ENCODE measurements around the gene TBC1D24.

TBC1D24 gene

DNA sequence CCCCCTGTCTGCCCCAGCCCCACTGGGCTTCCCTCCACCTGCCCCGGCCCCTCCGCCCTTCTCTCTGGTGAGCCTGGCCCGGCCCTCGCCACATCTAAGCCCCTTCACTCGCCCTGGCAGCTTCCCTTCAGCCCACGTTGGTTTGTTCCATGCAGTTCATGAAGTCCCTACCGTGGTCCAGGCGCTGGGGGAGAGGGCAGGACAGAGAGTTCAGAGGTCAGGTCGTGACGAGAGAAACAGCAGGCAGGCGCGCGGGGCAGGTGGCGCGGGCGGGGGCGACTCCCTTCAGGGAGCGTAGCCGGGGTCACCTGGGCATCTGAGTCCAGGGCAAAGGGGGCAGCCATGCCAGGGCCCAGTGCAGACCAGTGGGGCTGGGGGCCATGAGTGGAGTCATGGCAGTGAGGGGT is 23.9 kb upstream of the TBC1D24 start:
- no peak for DNase-seq (ENCODE audit: low spot score)

DNA sequence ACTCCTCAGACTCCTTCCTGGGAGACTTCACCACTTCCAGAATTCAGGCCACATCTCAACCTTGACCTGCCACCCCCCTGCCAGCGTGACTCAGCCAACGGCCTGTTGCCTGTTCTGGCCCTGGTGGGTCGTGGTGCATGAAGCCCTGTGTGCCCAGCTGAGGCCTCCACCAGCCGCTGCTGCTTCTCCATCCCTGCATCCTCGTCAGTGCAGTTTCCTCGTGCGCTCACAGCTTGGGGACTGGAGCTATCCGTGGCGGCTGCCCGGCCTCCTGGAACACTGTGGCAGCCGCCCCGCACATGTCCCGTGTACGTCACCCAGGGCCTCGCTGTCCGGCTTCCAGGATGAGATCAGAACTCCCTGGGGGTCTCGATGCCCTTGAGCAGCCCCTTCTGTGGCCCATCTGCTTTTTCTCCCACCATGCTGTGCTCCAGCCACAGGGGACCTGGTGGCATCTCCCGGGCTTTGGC is 23.0 kb upstream of the TBC1D24 start:
- DNase-seq (ENCODE audit: low spot score) = no peak

GRCh38 chr16:2452650-2453049 is 22.3 kb upstream of the TBC1D24 start:
- no peak for DNase-seq (ENCODE audit: low spot score)

- no peak for DNase-seq (ENCODE audit: low spot score)
Observed at GRCh38 chr16:2455081-2455845, 19.7 kb upstream of the TBC1D24 start.

DNA sequence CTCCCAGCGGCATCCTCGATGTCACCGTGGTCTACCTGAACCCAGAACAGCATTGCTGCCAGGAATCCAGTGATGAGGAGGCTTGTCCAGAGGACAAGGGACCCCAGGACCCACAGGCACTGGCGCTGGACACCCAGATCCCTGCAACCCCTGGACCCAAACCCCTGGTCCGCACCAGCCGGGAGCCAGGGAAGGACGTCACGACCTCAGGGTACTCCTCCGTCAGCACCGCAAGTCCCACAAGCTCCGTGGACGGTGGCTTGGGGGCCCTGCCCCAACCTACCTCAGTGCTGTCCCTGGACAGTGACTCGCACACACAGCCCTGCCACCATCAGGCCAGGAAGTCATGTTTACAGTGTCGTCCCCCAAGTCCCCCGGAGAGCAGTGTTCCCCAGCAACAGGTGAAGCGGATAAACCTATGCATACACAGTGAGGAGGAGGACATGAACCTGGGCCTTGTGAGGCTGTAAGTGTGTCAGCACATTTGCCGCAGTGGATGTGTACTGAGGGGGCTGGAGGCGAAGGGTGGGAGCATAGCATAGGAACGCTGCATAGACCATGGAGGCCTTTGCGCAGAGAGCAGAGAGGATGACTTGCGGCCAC is 18.3 kb upstream of the TBC1D24 start:
- DNase-seq (ENCODE audit: low spot score) = no peak

GRCh38 chr16:2457267-2457666 is 17.7 kb upstream of the TBC1D24 start:
- no peak for DNase-seq (ENCODE audit: low spot score)

GRCh38 chr16:2457946-2458345 is 17.0 kb upstream of the TBC1D24 start:
- no peak for DNase-seq (ENCODE audit: low spot score)

DNA sequence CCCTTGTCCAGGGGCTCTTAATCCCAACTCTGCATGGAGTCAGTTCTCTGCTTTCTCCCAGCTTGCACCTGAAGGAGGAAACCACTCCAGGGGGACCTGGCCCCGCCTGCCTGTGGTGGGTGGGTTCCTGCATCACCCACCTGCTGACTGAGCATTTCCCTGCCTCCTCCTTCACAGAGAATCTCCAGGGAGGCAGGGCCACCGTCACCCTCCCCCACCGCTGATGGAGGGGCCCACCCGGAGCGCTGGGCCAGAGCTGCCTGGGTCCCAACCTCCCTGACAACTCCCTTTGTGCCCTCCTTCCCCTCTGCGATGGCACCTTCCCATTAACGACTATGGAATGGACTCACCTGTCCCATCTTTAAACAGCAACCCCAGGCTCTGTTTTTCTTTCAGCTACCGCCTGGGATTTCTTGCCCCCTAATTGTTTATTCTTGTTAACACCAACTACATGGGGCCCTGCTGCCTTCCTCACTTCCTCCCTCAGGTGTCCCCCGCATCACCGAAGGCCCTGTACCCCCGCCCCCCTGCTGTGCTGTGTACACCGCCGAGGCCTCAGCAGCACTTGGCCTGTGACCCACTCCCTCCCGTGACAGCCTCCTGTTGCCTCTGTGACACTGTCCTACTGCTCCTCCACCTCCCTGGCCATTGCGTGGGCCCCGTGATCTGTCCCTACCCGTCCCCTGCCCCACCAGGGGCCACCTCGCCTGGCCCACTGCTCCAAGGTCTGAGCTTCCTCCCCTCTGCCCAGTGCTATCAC is 15.9 kb upstream of the TBC1D24 start:
- no peak for DNase-seq (ENCODE audit: low spot score)

DNA sequence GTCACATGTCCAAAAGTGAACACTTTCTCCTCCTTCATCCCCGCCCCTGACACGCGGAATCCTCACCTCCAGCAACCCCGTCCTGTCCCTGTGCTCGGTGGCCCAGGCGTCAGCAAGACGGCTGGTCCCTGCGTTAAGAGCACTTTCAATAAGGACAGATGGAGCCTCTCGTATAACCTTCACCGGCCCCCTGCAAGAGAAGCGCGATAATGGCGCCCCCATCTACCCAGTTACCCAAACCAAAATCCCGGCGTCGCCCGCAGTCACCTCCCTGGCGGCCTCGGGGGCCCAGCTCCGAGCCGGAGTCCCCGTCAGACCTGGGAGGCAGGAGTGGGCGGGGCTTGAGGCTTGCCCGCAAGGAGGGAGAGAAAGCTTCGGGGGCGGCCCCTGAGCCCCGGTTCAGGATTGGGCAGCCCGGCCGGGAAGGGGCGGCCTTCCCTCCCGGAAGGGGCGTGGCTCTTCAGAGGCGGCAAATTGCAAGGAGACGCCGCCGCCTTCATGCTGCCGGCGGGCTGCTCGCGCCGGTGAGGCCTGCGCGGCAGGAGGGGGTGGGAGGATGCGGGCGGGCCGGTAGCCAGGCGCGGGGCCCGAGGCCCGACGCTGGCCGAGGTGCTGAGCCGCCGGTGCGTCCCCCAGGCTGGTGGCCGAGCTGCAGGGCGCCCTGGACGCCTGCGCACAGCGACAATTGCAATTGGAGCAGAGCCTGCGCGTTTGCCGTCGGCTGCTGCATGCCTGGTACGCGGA is 15.1 kb upstream of the TBC1D24 start, which contains the start of gene TEDC2:
TEDC2 (plus strand) TSS at position 463 of the 744 bp plus-strand sequence; CDS start at position 499, 36 bp downstream.
- peak; percentile 98 for DNase-seq (ENCODE audit: low spot score)

DNA sequence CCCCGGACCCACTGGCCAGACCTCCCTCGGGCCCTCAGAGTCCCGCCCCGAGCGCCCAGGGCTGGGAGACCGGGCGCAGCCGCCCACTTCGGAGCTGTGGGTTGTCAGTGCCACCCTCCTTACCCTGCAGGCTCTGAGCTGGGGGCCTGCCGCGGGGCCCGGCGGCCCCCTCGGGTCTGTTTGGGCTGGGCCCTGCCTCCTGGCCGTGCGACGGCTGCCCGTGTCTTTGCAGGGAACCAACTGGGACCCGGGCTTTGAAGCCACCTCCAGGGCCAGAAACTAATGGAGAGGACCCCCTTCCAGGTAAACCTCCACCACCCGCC is 14.6 kb upstream of the TBC1D24 start:
- DNase-seq (ENCODE audit: low spot score) = no peak

- DNase-seq (ENCODE audit: low spot score) = no peak
Observed at GRCh38 chr16:2460916-2461315, 14.0 kb upstream of the TBC1D24 start.

- no peak for DNase-seq (ENCODE audit: low spot score)
Observed at GRCh38 chr16:2462031-2462866, 12.7 kb upstream of the TBC1D24 start.

GRCh38 chr16:2464333-2464732 is 10.6 kb upstream of the TBC1D24 start:
- DNase-seq (ENCODE audit: low spot score) = no peak

DNA sequence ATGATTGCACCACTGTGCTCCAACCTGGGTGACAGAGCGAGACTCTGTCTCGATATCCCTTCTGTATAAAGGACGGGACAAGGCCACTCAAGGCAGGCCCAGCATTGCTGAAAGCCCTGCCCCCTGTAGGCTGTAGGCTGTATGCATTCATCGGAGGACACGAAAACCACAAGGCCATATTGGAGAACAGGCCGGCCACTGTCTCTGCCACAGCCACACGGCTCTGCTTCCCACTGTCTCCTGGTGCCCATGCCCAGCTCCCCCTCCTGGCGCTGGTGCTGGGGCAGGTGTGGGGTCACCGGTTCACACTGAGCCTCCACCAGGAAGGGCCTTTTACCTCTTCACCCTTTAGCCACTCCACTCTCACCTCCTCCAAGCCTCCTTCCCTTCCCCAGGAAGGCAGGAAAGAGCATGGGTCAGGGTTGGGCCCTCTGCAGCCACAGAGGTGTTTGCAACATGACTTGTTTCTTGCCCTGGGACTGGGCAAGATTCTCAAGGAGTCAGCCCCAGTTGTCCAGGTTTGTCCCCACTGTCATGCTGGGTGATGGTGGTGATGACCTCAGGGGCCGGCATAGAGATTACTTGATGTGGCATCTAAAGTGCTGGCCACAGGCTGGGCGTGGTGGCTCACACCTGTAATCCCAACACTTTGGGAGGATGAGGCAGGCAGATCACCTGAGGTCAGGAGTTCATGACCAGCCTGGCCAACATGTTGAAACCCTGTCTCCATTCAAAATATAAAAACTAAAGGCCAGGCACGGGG is 9.1 kb upstream of the TBC1D24 start:
- no peak for DNase-seq (ENCODE audit: low spot score)

GRCh38 chr16:2466667-2467527 is 8.0 kb upstream of the TBC1D24 start:
- DNase-seq (ENCODE audit: low spot score) = no peak

- peak; percentile 89 for DNase-seq (ENCODE audit: low spot score)
Observed at GRCh38 chr16:2467528-2468232, 7.2 kb upstream of the TBC1D24 start.

DNA sequence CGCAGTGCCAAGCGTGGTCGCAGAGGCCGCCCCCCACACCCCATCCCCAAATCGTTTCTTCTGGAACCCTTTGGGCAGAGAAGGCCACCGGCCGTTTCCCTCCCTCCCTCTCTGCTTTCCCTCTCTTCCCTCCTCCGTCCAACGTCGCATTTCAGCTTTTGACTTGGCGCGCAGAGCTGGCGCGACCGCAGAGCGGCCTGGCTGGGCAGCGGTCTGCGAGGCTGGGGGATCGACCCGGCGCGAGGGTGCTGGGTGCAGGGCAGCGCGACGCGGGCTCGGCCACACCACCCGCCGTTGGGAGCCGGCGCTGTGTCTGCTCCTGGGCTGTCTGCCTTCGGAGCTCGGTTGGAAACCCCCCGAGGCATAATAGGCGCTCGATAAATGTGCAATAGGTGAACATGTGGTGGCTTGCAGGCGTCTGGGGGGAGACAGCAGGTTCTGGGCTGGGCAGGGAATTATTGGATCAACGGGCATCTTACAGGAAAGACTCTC is 6.6 kb upstream of the TBC1D24 start:
- peak; percentile 42 for DNase-seq (ENCODE audit: low spot score)

DNA sequence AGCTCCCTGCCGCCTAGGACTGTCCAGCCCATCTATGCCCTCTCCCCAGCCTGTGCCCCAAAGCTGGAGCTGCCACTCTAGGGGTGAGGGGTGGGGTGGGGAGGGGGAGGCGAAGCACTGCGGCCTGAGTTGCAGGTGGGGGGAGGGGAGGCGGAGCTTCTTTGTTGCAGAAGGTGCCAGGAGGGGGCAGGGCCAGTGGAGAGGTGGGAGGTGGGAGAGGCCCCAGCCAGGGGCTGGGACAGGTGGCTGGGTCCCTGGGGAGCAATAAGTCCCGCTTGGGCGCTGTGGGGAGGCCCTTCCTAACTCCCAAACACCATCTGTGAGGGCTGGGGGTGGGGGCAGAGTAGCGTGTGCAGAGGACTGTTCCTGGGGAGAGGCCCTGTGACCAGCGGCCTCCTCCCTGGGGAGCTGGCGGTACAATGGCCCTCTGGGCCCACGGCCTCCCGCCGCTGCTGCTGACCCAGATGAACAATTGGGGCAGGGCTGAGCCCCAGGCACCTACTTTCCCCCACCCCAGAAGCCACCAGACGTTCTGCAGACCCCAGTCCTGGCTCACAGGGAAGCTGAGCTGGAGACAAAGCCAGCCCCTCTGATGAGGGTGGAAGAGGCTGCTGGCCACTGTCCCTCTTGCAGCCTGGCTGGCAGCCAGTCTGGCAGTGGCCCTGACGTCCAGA is 6.1 kb upstream of the TBC1D24 start:
- DNase-seq (ENCODE audit: low spot score) = no peak
